C4-2B (cell line): ENCODE results near the gene CD44.

Experiments used
- CTCF ChIP-seq: fragments of 450-650 bp; conservative IDR thresholded peaks from 2 replicates; pipeline ENCODE4 v1.5.1; 2017; ENCODE audit warnings: mild to moderate bottlenecking
- ZFX ChIP-seq: fragments of 450-650 bp; IDR thresholded peaks from 2 replicates; pipeline ENCODE4 v1.6.1; 2017

GRCh38 chr11:35131886-35132285, 7.1 kb upstream of the CD44 start:
- TF ChIP-seq CTCF (no peak), ZFX (no peak)
